ENCODE results near the gene COLGALT1.

- TF ChIP-seq CTCF (conservative IDR thresholded peaks at IDR 0.05; ENCODE audit: low read depth in 2 of 2), result no peak
- TF ChIP-seq EZH2 (IDR thresholded peaks at IDR 0.05; ENCODE audit: low read depth, unreplicated experiment), result no peak
- TF ChIP-seq ETS1 (IDR thresholded peaks at IDR 0.05), result no peak
These were observed 12.5 kb upstream of the COLGALT1 start for GRCh38 chr19:17542793-17543582.
